HL-60 (cell line): Measurements from ENCODE around the gene NACC2.

Experiments
- CTCF ChIP-seq: IDR thresholded peaks from one replicate; pipeline ENCODE4 v1.5.1; 2011; ENCODE audit warnings: low read length, control low read depth, inconsistent platforms; ENCODE audit not compliant: insufficient read depth
- GABPA ChIP-seq: IDR thresholded peaks from 2 replicates; pipeline ENCODE4 v1.6.1; 2012; ENCODE audit warnings: low read depth
- POLR2AphosphoS5 ChIP-seq: IDR thresholded peaks from 2 replicates; pipeline ENCODE4 v1.6.1; 2012; ENCODE audit warnings: low read depth
- REST ChIP-seq: IDR thresholded peaks from 2 replicates; pipeline ENCODE4 v1.6.1; 2012; ENCODE audit warnings: low read depth; ENCODE audit not compliant: insufficient replicate concordance
- SPI1 ChIP-seq: IDR thresholded peaks from 2 replicates; pipeline ENCODE4 v1.6.1; 2012; ENCODE audit warnings: low read depth, mild to moderate bottlenecking, borderline replicate concordance

DNA sequence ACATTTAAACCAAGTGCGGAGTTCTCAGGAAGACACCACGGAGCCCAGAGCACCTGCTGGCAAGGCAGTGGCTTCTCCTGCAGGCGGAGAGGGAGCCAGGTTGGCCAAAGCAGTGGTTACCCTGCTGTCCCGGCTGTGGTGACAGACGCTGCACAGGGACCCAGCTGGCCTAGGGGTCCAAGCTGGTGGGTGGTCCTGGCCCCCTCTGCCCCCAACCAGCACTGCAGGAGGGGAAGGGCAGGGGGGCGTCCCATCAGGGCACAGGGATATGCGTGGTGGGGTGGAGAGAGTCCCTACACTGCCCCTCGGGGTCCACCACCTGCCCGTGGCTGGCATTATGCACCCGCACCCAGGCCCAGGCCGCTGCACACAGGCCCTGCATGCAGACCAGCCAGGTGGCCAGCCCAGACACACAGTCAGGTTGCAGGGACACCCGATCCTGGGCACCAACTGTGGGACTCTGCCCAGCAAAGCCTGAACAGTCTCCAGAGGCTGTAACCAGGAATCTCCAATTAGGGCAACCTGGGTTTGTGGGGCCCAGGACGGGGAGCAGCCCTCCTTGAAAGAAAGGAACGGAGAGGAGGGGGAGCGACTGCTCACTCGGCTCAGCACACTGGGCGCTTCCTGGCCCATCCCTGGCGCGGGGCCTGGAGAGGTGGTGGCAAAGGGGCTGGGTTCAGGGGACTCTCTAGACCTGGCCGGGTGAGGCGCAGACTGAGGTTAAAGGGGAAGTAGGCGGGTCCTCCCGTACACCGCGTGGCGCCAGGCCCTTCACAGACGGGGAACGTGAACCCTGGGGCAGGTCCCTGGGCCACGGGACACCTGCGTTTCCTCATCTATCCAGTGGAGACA lies 46.3 kb downstream of the NACC2 start:
- TF ChIP-seq CTCF (no peak), POLR2AphosphoS5 (no peak), GABPA (no peak), REST (no peak), SPI1 (no peak; the same call in 1 of the 2 replicates)
